Skeletal muscle cell (primary cell): ENCODE data around the gene CRTC1.
"Not testable (repeated sequence)": the region's sequence is repeated elsewhere in the genome, so short reads cannot be mapped to it uniquely, and the experiment has no call there.

ENCODE experiments used
- DNase-seq: peaks from one replicate; pipeline ENCODE4 v3.0.0-alpha.2; 2010; ENCODE audit warnings: low read depth
- H3K4me3 ChIP-seq: 2 replicates; pipeline ENCODE4 v1.5.1; 2011; ENCODE audit warnings: low read depth, mild to moderate bottlenecking, control low read depth, low read length, moderate library complexity

Gene CRTC1

GRCh38 chr19:18667531-18668251 lies 15.8 kb upstream of the CRTC1 start:
- DNase-seq = no peak
- no peak overlapping the region for H3K4me3 ChIP-seq

- no peak overlapping the region for H3K4me3 ChIP-seq
Observed at GRCh38 chr19:18668252-18668631, 15.2 kb upstream of the CRTC1 start.

GRCh38 chr19:18668744-18669523 lies 14.5 kb upstream of the CRTC1 start:
- no peak overlapping the region for H3K4me3 ChIP-seq
- no peak for DNase-seq

More at GRCh38 chr19:18668252-18668631, 15.2 kb upstream of the CRTC1 start:
- no peak for DNase-seq

GRCh38 chr19:18669524-18669817 lies 14.0 kb upstream of the CRTC1 start:
- no peak for DNase-seq
- H3K4me3 ChIP-seq = no peak overlapping the region

GRCh38 chr19:18669883-18670282 lies 13.6 kb upstream of the CRTC1 start:
- no peak overlapping the region for H3K4me3 ChIP-seq
- DNase-seq = no peak

- H3K4me3 ChIP-seq = no peak overlapping the region
- DNase-seq = no peak
Observed at GRCh38 chr19:18670312-18670711, 13.2 kb upstream of the CRTC1 start.

- DNase-seq = no peak
- no peak overlapping the region for H3K4me3 ChIP-seq
Observed at GRCh38 chr19:18671303-18672043, 12.0 kb upstream of the CRTC1 start.

GRCh38 chr19:18672044-18672451 lies 11.4 kb upstream of the CRTC1 start:
- no peak overlapping the region for H3K4me3 ChIP-seq
- no peak for DNase-seq

- no peak for DNase-seq
- no peak overlapping the region for H3K4me3 ChIP-seq
Observed at GRCh38 chr19:18672606-18673337, 10.7 kb upstream of the CRTC1 start.

GRCh38 chr19:18674616-18675015 lies 8.9 kb upstream of the CRTC1 start:
- no peak for DNase-seq
- H3K4me3 ChIP-seq = no peak overlapping the region

GRCh38 chr19:18675779-18676178 lies 7.7 kb upstream of the CRTC1 start:
- no peak for DNase-seq
- no peak overlapping the region for H3K4me3 ChIP-seq

GRCh38 chr19:18676692-18677091 lies 6.8 kb upstream of the CRTC1 start:
- no peak for DNase-seq
- no peak overlapping the region for H3K4me3 ChIP-seq

GRCh38 chr19:18677156-18677555 lies 6.3 kb upstream of the CRTC1 start:
- DNase-seq = no peak
- H3K4me3 ChIP-seq = no peak overlapping the region

GRCh38 chr19:18680148-18680547 lies 3.3 kb upstream of the CRTC1 start:
- not testable (repeated sequence) for DNase-seq

GRCh38 chr19:18682807-18683108 lies 722 bp upstream of the CRTC1 start:
- H3K4me3 ChIP-seq = peak overlapping the region; percentile 57

More at GRCh38 chr19:18680148-18680547, 3.3 kb upstream of the CRTC1 start:
- H3K4me3 ChIP-seq = not testable (repeated sequence)

GRCh38 chr19:18683958-18684641 lies 620 bp downstream of the CRTC1 start:
- H3K4me3 ChIP-seq = peak overlapping the region; percentile 66
- no peak for DNase-seq

More at GRCh38 chr19:18682807-18683108, 722 bp upstream of the CRTC1 start:
- no peak for DNase-seq

- H3K4me3 ChIP-seq = peak overlapping the region; percentile 66
- DNase-seq = no peak
Observed at GRCh38 chr19:18684642-18684993, 1.1 kb downstream of the CRTC1 start.

- DNase-seq = no peak
- no peak overlapping the region for H3K4me3 ChIP-seq
Observed at GRCh38 chr19:18685597-18686190, 2.2 kb downstream of the CRTC1 start.
